ENCODE measurements around the gene LEMD3.

The LEMD3 gene

GRCh38 chr12:65296508-65297265 is 127.3 kb downstream of the LEMD3 start:
- H3K4me3 ChIP-seq (ENCODE audit: control insufficient read depth, low read depth, low read length) = no peak overlapping the region
- no peak for TF ChIP-seq CTCF (IDR thresholded peaks at IDR 0.05; ENCODE audit: control insufficient read depth, insufficient read depth, low read depth, low read length, missing control alignments)
- no peak for DNase-seq (ENCODE audit: low read depth)

All from AG09309 (cell line).